ENCODE results near the gene PSMG4.
A peak's percentile ranks its signal among the peaks of the same experiment; 100 is the strongest.

Gene PSMG4, protein sequence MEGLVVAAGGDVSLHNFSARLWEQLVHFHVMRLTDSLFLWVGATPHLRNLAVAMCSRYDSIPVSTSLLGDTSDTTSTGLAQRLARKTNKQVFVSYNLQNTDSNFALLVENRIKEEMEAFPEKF
- total RNA-seq: 32.3 to 34.2 reads per million in 2 donors

DNA sequence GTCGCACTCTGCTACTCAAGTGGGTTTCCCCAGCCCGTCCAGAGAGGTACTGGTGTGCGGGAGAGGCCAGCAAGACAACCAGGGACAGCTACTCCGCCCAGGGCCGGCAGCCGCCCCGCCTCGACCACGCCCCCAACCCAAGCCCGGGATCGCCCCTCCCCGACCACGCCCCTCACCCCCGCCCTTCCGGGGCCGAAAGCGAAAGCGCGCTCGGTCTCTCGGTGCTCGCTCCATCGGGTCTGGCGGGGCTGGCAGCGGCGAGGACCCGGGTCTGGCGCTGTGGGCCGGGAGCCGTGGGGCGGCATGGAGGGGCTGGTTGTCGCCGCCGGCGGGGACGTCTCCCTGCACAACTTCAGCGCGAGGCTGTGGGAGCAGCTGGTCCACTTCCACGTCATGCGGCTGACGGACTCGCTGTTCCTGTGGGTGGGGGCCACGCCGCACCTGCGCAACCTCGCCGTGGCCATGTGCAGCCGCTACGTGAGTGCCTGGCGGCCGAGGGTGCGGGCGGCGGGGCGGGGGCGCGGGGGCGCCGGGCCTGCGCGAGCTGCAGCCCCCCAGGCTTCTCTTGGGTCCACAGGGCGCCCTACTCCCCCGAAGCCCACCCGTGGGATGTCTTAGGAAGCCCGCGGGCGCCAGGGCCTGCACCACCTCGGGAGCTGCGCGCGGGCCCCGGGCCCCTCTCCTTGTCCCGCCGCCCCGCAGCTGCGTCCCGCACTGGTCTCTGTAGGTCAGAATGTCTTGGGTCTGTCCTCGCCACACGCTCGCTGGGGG is at the start of gene PSMG4:
PSMG4 (plus strand) TSS at position 228 of the 771 bp plus-strand sequence; CDS start at position 304, 76 bp downstream.
- DNase-seq: peak; percentile 85

DNA sequence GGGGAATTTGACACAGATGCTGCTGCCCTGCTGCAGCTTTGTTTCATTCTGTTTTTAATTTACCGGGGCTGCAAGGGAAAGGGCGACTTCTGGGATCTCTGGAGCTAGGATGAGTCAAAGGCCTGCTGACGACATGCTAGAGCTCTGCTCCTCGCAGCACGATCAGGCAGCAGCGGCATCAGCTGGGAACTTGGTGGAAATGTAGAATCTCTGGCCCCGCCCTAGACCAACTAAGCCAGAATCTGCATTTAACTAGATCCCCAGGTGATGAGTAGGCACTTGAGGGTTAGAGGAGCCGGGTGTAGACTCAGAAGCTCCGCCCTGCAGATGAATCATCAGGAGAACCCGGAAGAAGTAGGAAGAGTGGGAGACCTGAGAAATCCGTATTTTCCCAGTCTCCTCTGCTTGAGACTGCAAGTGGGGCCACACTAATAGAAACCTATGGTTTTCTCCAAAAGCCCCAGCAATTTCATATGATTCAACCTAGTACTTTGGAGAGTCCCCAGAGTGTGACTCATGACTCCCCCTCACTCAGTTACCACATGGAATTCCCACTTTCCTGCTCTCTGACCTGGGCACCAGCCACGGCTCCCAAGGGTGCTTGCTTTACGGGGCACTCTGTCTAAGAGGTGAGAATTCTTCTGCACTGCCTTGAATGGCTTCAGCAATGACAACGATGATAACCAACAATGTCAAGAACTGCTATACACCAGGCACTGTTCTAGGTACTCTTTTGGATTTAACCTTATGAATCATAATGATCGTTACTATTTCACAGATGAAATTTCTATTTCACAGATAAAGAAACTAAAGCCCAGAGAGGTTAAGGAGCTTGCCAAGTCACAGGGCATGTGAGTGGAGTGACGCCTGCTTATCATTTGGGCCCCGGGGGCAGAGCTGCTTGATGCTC is 49.4 kb upstream of the PSMG4 start:
- DNase-seq: no peak

DNA sequence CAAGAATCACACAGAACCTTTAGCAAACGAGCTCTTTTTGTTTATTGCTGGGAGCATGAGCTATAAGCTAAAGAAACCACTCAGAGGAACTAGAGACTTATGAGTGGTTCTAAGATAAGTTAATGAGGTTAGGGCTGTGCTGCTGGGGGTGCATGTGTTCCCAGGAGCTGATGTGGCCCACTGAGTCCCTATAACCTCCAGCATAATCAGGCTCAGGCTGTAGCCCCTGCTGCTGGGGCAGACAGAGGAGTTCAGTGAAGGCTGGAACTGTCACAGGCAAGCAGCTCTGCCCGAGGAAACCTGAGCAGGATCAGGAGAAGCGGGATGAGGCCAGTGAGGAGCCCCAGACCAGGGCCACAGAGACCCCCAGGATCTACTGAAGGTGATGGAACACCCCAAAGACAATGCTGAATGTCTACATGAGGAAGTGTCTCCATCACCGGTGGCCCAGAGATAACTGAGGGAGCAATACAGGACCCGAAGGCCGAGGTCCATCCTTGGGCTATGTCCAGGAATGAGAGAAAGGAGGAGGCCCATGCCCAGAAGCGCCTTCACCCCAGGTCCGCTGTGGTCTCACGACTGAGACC is 48.6 kb upstream of the PSMG4 start:
- DNase-seq: no peak

DNA sequence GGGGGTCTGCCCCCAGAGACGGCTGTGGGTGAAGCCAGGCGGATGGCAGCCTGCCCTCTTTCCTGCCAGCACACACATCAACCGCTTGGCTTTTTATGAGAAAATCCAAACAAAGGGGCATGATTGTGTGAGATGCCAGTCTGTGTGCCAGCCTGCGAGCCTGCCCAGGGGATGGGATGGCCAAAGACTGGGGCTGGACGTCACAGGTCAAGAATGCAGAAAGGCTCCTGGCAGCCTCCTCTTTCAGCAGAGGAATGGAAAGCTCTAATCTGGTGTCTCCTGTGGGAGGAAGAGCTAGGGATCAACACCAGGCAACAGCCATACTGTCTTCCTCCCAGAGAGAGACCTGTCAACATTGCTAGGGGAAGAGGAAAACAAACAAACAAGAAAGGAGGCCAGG is 47.1 kb upstream of the PSMG4 start:
- no peak for DNase-seq

DNA sequence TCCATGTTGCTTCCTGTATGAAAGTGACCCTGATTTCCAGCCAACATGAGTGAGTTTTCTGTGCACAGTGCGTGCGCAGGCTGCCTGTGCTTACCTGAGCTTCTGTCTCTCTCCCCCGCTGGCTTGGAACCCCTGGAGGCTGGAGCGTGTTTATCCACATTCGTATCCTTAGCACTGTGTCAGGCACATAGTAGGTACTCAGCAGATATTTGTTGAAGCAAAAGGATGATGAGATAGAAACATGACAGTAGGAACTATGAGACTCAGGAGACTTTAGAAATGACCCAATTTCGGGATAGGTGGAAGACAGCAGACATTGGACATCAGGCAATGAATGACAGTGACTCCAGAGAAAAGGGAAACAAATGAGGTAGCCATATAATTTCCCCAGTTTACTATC is 46.5 kb upstream of the PSMG4 start:
- no peak for DNase-seq

DNA sequence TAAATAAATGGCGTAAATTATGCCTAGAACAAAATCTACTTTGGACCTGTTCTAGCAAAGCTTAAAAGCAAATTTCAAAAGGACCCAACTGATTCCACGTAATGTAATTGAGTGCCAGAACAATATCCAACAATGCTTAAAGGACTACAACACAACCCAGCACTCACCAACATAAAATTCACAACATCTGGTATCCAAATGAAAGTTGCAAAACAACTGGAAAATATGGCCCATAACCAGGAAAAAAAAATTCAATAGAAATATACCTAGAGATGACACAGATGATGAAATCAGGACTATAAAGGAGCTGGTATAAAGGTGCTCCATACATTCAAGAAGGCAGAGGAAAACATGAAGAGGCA is 45.4 kb upstream of the PSMG4 start:
- no peak for DNase-seq

DNA sequence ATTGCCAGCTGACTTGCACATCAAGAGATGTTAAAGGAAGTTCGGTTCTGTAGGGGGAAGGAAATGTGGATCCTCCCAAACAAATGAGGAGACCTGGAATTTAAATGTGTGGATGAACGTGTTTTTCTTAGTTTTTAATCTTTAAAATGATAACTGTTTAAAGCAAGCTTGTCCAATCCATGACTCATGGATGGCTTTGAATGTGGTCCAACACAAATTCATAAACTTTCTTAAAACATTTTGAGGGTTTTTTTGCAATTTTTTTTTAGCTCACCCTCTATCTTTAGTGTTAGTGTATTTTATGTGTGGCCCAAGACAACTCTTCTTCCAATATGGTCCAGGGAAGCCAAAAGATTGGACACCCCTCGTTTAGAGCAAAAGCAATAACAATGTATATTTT is 43.8 kb upstream of the PSMG4 start:
- DNase-seq: no peak

DNA sequence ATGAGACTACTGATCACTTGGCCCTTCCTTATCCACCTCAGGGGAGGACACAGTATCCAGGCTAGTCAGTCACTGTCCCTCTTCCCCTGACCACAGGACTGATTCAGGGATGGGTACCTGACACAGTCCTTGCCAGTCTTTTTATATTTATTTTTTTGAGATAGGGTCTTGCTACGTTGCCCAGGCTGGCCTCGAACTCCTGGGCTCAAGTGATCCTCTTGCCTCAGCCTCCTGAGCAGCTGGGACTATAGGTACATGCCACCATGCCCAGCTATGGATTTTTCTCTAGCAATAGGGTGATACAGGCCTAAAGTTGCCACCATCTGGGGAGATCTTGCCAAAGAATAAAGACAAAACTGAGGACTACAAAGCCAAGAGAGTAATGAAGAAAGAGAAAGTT is 41.5 kb upstream of the PSMG4 start:
- DNase-seq: no peak

DNA sequence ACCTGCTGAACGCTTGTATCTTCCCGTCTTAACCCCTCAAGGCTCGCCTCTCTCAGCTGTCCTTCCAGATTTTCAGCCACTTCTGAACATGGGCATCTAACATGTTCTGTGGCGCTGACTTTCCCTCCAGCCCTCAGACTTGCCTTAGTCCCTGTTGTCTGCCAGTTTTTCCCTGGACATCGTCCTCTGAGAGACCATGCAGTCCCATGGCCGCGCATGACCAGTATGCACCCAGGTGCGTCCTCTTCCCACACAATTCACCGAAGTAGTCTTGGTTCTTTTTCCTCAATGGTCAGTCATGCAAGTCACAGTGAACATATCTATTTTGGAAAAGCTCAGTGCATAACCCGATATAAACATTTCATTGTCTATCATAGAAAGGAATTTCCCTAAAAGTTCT is 40.5 kb upstream of the PSMG4 start:
- no peak for DNase-seq

DNA sequence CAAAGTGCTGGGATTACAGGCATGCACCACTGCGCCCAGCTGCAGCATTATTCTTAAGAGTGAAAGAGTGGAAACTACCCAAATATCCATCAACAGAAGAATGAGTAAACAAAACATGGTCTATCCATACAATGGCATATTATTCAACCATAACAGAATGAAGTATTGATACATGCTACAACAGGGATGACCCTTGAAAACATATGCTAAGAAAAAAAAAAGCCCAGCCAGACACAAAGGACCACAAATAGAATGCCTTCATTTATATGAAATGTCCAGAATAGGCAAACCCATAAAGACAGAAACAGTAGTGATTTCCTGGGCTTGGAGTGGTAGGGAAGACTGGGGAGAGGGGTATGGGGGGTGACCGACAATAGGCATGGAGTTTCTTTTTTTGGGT is 38.4 kb upstream of the PSMG4 start:
- no peak for DNase-seq

DNA sequence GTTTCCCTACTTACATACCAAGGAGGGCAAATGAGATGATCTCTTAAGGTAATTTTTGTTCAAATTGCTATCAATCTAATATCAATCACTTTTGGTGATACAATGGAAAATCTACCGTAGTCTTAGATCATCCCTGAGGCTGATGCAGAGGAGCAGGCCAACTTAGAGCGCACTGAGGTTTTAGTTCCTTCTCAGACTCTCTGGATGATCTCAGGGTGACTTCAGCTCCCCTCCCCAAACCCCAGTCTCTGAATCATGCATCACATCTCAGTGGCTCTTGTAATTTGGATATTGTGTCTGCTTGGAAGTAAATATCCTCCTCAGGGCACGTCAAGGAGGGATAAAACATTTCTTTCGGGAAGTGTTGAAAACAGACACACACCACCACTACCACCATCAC is 37.2 kb upstream of the PSMG4 start:
- DNase-seq: no peak

DNA sequence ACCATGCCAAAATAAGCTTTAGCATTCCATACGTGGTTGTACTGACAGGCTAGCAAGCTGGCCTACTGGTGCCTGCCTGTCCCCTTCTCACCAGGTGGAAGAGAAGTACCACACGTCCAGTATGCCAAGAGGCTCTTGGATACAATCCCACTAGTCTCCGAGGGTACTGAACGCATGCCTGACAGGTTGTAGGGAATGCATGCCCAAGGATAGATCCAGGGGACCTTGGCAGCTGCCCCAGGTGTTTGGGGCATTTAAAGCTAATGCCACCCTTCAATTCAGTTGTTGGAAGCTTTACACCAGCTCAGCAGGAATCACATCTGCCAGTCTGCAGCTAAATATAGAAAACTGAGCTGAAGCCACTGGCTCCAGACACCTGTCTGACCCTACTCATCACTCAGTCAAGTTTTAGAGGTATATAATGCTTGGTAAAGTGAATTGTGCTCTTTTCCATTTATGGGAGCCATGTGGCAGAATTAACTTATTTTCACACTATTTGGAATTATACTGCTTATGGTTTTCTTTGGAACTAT is 36.2 kb upstream of the PSMG4 start:
- DNase-seq: no peak

DNA sequence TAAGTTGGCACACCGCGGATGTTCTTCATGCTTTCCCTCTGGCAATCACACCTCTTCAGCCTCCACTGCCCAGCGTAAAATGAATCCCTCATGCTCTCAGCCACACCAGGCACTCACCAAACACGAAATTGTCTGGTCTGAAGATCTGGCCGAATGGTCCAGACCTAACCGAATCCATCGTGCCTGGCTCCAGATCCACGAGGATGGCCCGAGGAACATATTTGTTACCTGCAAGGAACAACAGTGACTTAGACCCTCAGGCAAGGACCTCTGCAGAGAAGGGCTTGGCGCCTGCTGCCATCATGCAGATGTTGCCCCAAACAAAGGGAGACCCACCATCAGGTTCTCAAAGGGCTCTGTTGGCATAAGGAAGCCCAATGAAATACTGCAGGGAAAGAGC is 32.7 kb upstream of the PSMG4 start:
- DNase-seq: no peak

DNA sequence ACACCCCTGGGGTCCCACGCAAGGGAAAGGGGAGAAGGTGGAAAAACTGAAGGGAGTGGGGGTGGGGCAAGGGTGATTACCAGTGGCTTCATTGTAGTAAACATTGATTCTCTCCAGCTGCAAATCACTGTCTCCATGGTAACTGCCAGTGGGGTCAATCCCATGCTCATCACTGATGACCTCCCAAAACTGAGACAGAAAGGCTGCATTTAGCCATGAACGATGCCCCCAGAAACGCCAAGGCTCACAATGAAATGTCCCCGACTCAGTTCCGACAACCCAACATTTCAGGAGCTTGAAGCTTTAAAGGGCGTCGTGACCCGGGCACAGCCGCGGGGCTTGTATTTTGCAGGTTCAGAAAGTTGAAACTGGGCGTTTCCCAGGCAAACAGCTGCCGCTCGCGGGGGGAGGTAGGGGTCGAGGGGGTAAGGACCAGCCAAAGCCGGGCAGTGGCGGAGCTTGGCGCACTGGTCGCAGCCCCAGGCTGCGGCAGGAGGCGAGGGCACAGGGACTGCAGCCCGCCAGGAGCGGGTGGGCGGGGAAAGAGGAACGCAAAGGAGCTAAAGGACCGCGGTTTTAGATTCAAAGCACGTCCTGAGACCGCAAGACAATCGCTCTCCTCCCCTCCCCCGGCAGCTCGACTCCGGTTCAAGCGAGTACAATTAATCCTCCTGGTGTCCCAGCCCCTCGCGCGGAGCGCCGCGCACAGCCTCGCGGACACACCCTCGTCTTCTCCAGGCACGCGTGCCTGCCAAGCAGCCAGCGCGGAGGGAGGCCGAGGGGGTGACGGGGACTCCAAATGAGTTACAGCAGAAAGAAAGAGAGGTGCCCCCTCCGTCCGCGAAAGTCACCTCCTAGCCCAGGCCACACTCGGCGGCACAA is 32.0 kb upstream of the PSMG4 start:
- DNase-seq: no peak

DNA sequence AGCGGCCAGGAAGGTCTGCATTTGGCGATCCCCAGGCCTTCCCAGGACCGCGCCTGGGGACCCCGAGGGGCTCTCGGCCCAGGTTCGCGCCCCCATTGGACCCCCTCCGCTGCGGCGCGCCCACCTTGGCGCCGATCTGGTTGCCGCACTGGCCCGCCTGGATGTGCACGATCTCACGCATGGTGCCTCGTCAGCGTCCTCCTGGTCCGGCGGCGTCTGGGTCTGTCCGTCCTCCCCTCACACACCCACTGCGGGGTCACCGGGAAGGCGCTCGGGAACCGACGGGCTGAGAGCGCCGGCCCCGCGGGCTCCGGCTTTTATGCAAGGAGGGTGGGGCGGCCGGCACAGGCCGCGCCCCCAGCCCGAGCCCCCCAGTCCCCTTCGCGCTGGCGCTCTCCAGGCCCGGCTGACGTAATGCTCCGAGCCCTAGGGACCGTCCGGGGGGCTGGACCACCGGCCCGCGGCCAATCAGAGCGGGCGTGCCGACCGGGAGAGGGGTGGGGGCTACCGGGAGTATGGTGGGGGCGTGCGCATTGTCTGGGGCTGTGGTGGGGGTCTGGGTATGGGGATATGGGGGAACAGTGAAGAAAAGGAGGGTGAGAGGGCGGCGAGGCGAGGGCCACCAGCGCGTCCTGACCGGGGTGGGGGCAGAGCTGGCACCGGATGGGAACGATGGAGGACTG is 31.2 kb upstream of the PSMG4 start, which contains the start of gene TUBB2B:
TUBB2B (minus strand) TSS at position 291 of the 683 bp plus-strand sequence; CDS start at position 181, 110 bp downstream.
- no peak for DNase-seq

DNA sequence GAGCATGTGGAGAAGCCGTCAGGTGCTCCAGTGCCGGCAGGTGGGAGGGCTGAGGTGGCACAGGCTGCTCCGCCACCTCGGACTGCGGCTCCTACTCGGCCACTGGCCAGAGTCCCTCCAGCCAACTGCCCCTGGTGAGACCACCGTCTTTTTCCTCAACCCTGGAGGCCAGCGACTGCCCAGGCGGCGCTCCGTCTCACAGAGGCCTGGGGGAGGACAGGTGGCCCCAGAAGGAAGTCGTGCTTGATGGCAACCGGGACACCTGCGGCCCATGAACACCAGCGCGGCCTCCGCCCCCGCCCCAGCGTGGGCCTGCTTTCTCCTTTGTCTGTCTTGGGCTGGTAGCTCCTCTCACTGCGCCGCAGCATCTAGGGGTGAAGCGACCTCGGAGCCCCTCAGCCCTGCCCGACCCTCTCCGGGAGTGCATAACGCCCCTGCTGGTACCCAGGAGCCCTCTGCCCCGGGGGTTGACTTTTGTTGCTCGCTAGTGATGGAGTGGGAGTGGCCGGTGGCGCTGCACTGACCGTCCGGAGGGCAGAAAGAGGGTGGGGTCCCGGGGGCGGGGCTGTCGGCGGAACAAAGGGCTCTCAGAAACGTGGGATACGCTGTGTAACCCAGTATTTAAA is 30.6 kb upstream of the PSMG4 start:
- no peak for DNase-seq

DNA sequence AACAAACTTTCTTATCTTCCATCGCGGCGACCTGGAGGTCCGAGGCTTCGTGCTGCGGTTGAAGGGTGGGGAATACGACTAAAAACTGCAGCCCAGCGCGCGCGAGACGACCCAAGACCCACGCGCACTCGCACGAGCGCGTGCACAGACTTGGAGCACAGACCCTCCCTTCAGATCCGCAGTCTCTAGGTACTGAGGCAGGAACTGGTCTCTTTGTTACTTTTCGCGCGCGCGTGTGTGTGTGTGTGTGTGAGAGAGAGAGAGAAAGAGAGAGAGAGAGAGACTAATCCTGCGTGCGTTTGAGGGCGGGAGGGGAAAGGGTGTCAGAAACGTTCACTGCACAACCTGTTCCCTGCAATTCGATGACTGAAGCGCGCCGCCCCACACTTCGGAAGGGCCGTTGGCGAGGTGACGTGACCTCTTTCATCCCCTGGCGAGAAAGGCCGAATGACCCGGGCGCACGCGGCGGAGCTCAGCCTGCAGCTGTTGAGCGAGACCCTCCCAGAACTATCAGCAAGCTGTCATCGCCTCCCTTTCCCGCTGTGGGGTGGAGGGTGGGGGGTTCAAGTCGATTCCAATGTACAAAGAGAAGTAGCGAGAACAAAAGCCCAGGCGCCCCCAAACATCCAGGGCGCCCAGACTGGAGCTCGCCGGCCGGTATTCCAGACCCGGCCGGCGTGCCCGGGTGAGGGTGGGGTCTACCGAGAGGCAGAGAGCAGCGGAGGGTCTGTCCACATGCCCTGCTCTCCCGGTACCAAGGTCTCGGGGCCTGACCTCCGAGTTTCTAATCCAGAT is 29.8 kb upstream of the PSMG4 start:
- DNase-seq: no peak

DNA sequence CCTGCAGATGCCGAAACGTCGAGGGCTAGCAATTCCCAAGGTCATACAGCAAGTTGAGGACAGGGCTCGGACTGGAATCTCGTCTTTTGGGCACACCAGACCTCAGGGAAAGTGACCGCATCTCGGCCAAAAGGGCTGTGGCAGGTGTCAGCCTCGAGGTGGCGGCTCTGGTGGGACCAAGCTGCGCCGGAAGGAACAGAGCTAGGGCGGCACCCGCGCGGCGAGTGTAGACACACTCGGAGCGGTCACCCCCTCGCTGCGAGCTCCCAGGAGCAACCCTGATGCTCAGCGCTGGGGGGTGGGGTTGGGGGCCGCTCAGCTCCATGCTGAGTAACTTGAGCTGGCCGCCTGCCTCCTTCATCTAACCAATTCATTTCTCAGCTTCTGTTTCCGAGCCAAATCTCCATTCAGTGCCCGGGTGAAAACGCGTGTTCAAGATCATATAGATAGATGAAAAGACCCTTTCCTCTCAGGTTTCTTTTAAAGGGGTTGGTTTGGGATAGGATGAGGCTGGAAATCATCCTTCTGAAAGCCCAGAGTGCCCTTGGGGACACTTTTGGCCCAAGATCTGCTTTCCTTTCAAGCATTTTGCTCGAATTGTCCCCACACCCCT is 29.1 kb upstream of the PSMG4 start:
- DNase-seq: no peak

DNA sequence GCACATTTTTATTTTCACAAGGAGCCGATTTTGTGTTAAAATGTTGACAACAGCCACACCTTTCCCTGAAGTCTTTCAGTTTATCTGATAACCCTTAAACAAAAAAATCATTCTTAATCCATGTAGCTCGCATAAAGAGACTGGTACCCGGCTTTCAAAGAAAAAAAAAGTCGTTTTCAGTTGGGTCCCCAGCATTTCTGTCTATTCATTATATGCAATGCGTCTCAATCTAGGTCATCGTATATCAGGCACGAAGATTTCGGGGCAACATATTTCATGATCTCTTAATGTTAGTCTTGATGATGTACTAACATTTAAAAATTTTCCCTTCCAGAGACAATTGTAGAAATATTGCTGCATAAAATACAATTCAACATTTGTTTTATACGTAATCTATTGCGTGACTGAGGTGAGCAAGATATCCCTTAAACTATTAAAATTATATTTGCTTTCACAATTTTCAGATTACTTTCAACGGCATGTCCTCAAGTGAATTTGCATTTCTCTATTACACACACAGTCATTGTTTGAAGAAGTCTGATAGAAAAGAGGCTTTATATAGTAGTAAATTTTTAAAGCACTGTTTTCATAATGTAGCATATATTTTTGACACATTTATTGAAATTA is 28.4 kb upstream of the PSMG4 start:
- DNase-seq: no peak

Measured in activated gamma-delta T cell (primary cell).